ENCODE data around the gene KRT74. TPM values are rescaled to one million over a fixed set of nuclear protein-coding genes. Genes with fewer than 3 reads are reported as not detected.

KRT74 gene
- total RNA-seq, 2 experiments from 2014 or later, result not detected

- no peak overlapping the region for H3K27ac Mint-ChIP-seq
- no peaks in the 10 kb centered on the region for H3K9me3 Mint-ChIP-seq
- H3K36me3 Mint-ChIP-seq, result no peaks in the 10 kb centered on the region
- no peak overlapping the region for H3K4me3 Mint-ChIP-seq
- H3K27me3 Mint-ChIP-seq, result peaks cover under 1% of the 10 kb centered on the region
- no peaks in the 10 kb centered on the region for H3K4me1 Mint-ChIP-seq
- no peak for DNase-seq
These were observed 3.1 kb downstream of the KRT74 start for GRCh38 chr12:52570511-52570910.

DNA sequence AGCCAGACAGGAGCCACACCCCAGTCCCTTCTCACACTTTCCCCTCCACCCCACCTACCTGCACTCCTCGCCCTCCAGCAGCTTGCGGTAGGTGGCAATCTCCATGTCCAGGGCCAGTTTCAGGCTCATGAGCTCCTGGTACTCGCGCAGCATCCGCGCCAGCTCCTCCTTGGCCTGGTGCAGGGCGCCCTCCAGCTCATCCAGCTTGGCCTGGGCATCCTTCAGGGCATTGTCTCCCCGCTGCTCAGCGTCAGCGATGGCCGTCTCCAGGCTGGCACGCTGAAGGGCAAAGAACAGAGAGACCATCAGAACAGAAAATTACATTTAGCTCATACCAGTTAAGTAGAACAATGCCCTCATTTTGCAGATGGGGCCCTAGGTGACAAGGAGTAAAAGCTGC is 5.5 kb downstream of the KRT74 start:
- Mint-ChIP-seq H3K27ac (no peak overlapping the region), H3K36me3 (no peaks in the 10 kb centered on the region), H3K9me3 (no peaks in the 10 kb centered on the region), H3K4me3 (no peak overlapping the region), H3K4me1 (no peaks in the 10 kb centered on the region), H3K27me3 (peaks cover 9% of the 10 kb centered on the region)
- no peak for DNase-seq

GRCh38 chr12:52566847-52567291 is 6.8 kb downstream of the KRT74 start:
- Mint-ChIP-seq H3K4me1 (no peaks in the 10 kb centered on the region), H3K4me3 (no peak overlapping the region), H3K36me3 (no peaks in the 10 kb centered on the region), H3K9me3 (no peaks in the 10 kb centered on the region), H3K27ac (no peak overlapping the region), H3K27me3 (peaks cover 9% of the 10 kb centered on the region)
- DNase-seq, result no peak

GRCh38 chr12:52564582-52564981 is 9.1 kb downstream of the KRT74 start:
- DNase-seq, result no peak
- H3K27me3 Mint-ChIP-seq, result peaks cover 9% of the 10 kb centered on the region
- no peaks in the 10 kb centered on the region for H3K9me3 Mint-ChIP-seq
- no peaks in the 10 kb centered on the region for H3K4me1 Mint-ChIP-seq
- H3K27ac Mint-ChIP-seq, result no peak overlapping the region
- H3K36me3 Mint-ChIP-seq, result no peaks in the 10 kb centered on the region
- no peak overlapping the region for H3K4me3 Mint-ChIP-seq

DNA sequence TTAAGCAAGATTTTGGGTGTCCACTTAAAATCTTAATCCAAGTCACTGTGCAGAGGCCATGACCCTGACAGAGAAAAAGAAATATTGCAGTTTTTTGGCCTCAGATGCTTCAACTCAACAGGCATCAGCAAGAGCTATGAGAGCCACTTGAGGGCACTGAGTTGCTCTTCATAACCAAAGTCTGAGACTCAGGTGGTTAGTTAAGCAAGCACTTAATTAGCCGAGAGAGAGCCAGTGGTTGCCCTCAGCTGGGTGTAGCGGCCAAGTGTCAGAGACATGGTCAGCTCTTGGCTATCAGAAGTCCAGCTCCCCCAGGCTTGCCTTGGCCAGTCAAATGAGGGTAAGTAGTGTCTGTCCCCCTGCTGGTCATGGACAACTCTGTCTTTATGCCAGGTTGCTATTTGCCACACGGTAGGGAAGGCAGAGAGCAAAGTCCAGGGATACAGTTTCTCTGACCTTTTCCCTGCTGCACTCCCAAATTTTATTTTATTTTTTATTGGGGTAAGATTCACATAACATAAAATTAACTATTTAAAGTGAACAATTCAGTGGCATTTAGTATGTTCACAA is 11.7 kb downstream of the KRT74 start:
- Mint-ChIP-seq H3K4me3 (no peak overlapping the region), H3K4me1 (no peaks in the 10 kb centered on the region), H3K9me3 (no peaks in the 10 kb centered on the region), H3K27me3 (peaks cover 9% of the 10 kb centered on the region), H3K36me3 (no peaks in the 10 kb centered on the region), H3K27ac (no peak overlapping the region)
- no peak for DNase-seq

- Mint-ChIP-seq H3K36me3 (no peaks in the 10 kb centered on the region), H3K4me3 (no peak overlapping the region), H3K27ac (no peak overlapping the region), H3K4me1 (no peaks in the 10 kb centered on the region), H3K9me3 (no peaks in the 10 kb centered on the region), H3K27me3 (peaks cover 5% of the 10 kb centered on the region)
- no peak for DNase-seq
These were observed 13.7 kb downstream of the KRT74 start for GRCh38 chr12:52559979-52560378.

GRCh38 chr12:52558781-52559445 is 14.7 kb downstream of the KRT74 start:
- Mint-ChIP-seq H3K9me3 (no peaks in the 10 kb centered on the region), H3K27me3 (peaks cover under 1% of the 10 kb centered on the region), H3K36me3 (no peaks in the 10 kb centered on the region), H3K4me1 (no peaks in the 10 kb centered on the region), H3K4me3 (no peak overlapping the region), H3K27ac (no peak overlapping the region)
- no peak for DNase-seq

- H3K27me3 Mint-ChIP-seq, result no peaks in the 10 kb centered on the region
- DNase-seq, result no peak
- no peaks in the 10 kb centered on the region for H3K36me3 Mint-ChIP-seq
- H3K4me3 Mint-ChIP-seq, result no peak overlapping the region
- H3K27ac Mint-ChIP-seq, result no peak overlapping the region
- H3K9me3 Mint-ChIP-seq, result no peaks in the 10 kb centered on the region
- H3K4me1 Mint-ChIP-seq, result no peaks in the 10 kb centered on the region
These were observed 16.2 kb downstream of the KRT74 start for GRCh38 chr12:52557476-52557875.

- no peak overlapping the region for H3K4me3 Mint-ChIP-seq
These were observed 18.1 kb downstream of the KRT74 start for GRCh38 chr12:52555577-52555976.

GRCh38 chr12:52552681-52553195 is 20.9 kb downstream of the KRT74 start, which contains the start of gene KRT71:
Gene KRT71, minus strand, starts transcription at chr12:52553145. Its CDS starts 68 bp downstream, at chr12:52553077.
- no peak within 1 kb of the TSS for H3K27ac Mint-ChIP-seq
- no peak for DNase-seq
- no peaks in the 10 kb centered on the region for H3K36me3 Mint-ChIP-seq
- no peak within 1 kb of the TSS for H3K4me3 Mint-ChIP-seq
- H3K4me1 Mint-ChIP-seq, result no peaks in the 10 kb centered on the region
- H3K27me3 Mint-ChIP-seq, result peaks cover 4% of the 10 kb centered on the region
- H3K9me3 Mint-ChIP-seq, result no peaks in the 10 kb centered on the region

More at GRCh38 chr12:52555577-52555976, 18.1 kb downstream of the KRT74 start:
- DNase-seq, result no peak
- no peaks in the 10 kb centered on the region for H3K27me3 Mint-ChIP-seq
- no peaks in the 10 kb centered on the region for H3K9me3 Mint-ChIP-seq
- no peaks in the 10 kb centered on the region for H3K36me3 Mint-ChIP-seq
- H3K4me1 Mint-ChIP-seq, result no peaks in the 10 kb centered on the region
- H3K27ac Mint-ChIP-seq, result no peak overlapping the region

GRCh38 chr12:52552055-52552454 is 21.6 kb downstream of the KRT74 start:
- Mint-ChIP-seq H3K4me1 (no peaks in the 10 kb centered on the region), H3K27me3 (peaks cover 4% of the 10 kb centered on the region), H3K9me3 (no peaks in the 10 kb centered on the region), H3K27ac (no peak overlapping the region), H3K36me3 (no peaks in the 10 kb centered on the region), H3K4me3 (no peak overlapping the region)
- no peak for DNase-seq

- Mint-ChIP-seq H3K27me3 (peaks cover 4% of the 10 kb centered on the region), H3K4me3 (no peak overlapping the region), H3K27ac (no peak overlapping the region), H3K9me3 (no peaks in the 10 kb centered on the region), H3K36me3 (no peaks in the 10 kb centered on the region), H3K4me1 (no peaks in the 10 kb centered on the region)
- DNase-seq, result no peak
These were observed 22.3 kb downstream of the KRT74 start for GRCh38 chr12:52551216-52551865.

DNA sequence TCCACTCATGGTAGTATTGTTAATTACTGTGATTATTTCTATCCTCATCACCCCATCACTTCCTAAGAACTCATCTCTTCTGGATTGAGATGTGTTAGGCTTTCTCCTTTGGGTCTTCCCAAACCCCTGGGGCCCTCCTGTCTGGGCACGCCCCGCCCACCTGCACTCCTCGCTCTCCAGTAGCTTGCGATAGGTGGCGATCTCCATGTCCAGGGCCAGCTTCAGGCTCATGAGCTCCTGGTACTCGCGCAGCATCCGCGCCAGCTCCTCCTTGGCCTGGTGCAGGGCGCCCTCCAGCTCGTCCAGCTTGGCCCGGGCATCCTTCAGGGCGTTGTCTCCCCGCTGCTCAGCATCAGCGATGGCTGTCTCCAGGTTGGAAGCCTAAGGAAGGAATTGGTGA is 27.5 kb downstream of the KRT74 start:
- Mint-ChIP-seq H3K36me3 (no peaks in the 10 kb centered on the region), H3K4me3 (no peak overlapping the region), H3K9me3 (no peaks in the 10 kb centered on the region), H3K4me1 (peaks cover 10% of the 10 kb centered on the region), H3K27me3 (peaks cover 4% of the 10 kb centered on the region), H3K27ac (no peak overlapping the region)
- no peak for DNase-seq

- no peak for DNase-seq
- peaks cover 10% of the 10 kb centered on the region for H3K4me1 Mint-ChIP-seq
- H3K27me3 Mint-ChIP-seq, result no peaks in the 10 kb centered on the region
- H3K4me3 Mint-ChIP-seq, result no peak overlapping the region
- H3K36me3 Mint-ChIP-seq, result no peaks in the 10 kb centered on the region
- no peaks in the 10 kb centered on the region for H3K9me3 Mint-ChIP-seq
- H3K27ac Mint-ChIP-seq, result no peak overlapping the region
These were observed 29.4 kb downstream of the KRT74 start for GRCh38 chr12:52543985-52544883.

Measured in activated naive CD8-positive, alpha-beta T cell treated with anti-CD3 and anti-CD28 coated beads for 36 hours (primary cell).